ENCODE measurements around the gene PCNT.
"Not testable (repeated sequence)": the region's sequence is repeated elsewhere in the genome, so short reads cannot be mapped to it uniquely, and the experiment has no call there.

PCNT gene

DNA sequence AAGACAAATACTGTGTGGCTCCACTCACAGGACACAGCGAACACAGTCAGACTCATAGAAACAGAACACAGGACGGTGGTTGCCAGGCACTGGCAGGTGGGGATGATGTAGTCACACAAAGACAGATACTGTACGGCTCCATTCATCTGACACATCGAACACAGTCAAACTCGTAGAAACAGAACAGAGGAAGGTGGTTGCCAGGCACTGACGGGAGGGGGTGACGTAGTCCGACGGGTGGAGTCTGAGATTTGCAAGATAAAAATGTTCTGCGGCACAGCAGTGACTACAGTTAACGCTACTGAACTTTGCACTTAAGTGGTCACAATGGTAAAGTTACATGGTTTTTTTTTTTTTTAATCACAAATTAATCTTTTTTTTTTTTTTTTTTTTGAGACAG, 19.0 kb upstream of the PCNT start:
- DNase-seq: no peak

DNA sequence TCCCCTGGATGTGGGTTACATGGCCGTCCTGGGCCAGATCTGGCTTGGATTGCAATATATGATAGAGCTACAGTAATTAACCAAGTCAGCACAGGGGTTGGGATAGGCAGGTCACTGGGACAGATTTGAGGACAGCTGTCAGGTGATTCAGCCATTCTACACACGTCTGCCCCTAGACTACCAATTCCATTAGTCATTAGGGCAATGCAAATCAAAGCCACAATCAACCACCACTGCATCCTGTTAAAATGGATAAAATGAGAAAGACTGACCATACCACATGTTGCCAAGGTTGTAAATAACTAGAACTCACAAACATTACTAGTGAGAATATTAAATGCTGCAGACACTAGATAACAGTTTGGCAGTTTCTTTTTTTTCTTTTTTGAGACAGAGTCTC, 16.3 kb upstream of the PCNT start:
- DNase-seq: no peak

DNA sequence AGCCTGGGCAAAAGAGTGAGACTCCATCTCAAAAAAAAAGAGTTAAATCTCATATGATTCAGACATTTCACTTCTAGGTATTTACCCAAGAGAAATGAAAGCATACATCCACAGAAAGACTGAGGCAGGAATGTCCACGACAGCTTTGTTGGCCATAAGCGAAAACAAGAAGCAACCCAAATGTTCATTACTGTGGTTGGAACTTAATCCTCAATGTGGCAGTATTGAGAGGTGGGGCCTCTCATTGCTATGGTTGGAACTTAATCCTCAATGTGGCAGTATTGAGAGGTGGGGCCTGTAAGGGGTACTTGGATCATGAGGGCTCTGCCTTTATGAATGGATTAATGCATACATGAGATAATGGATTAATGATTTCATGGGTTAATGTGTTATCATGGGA, 15.5 kb upstream of the PCNT start:
- no peak for DNase-seq

DNA sequence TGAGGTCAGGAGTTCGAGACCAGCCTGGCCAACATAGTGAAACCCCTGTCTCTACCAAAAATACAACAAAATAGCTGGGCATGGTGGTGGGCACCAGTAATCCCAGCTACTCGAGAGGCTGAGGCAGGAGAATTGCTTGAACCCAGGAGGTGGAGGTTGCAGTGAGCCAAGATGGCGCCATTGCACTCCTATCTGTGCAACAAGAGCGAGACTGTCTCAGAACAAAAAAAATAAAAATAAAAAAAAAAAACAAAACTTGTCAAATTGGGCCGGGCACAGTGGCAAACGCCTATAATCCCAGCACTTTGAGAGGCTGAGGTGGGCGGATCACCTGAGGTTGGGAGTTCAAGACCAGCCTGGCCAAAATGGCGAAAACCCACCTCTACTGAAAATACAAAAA, 13.7 kb upstream of the PCNT start:
- not testable (repeated sequence) for DNase-seq

DNA sequence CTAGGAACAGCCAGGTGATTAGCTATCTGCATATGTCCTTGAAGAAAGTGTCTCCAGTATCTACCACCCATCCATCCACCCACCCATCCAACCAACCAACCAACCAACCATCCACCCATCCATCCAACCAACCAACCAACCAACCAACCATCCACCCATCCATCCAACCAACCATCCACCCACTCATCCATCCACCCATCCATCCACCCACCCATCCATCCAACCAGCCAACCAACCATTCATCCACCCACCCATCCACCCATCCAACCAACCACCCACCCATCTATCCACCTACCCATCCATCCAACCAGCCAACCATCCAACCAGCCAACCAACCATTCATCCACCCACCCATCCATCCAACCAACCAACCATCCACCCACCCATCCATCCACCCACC, 12.4 kb upstream of the PCNT start:
- no peak for DNase-seq

DNA sequence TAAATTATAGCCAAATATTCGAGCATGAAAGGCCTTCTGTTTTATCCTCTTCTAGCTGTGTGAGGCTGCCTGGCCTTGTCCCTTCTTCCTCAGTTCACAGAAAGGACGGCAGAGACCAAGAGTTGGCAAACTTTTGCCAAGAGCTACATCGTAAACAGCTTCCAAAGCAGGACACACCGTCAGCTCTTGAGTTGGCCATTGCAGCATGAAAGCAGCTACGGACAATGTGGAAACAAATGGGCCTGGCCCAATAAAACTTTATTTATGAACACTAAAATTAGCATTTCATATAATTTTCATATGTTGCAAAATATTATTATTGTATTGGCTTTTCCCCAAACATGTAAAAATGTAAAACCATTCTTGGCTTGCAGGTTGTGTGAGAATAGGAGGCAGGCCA, 11.0 kb upstream of the PCNT start:
- no peak for DNase-seq

DNA sequence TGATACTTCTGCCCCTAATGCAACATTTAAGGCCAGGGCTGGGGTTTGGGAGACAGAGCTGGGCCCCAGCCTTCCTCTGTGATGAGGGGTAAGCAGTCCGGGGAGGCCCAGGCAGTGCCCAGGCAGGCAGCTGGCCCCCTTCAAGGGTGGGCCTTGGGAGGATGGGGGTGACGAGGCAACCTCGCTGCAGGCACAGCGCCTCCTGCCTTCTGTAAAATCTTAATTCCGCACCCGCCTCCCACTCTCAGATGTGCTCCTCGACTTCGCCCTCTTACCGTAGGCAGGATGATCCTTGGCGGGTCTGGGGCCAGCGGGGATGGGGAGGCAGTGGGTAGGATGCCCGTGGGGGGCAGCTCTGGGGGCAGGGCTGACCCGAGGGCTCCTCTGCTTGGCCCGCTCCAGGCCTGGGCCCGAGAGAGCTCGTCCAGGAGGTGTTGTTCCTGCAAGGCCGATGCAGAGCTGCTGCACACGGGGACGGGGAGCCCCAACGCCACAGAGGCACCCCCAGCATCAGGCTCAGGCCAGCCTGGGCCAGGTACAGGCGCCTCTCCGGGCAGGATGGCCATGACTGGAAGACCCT, 9.4 kb upstream of the PCNT start:
- no peak for DNase-seq

DNA sequence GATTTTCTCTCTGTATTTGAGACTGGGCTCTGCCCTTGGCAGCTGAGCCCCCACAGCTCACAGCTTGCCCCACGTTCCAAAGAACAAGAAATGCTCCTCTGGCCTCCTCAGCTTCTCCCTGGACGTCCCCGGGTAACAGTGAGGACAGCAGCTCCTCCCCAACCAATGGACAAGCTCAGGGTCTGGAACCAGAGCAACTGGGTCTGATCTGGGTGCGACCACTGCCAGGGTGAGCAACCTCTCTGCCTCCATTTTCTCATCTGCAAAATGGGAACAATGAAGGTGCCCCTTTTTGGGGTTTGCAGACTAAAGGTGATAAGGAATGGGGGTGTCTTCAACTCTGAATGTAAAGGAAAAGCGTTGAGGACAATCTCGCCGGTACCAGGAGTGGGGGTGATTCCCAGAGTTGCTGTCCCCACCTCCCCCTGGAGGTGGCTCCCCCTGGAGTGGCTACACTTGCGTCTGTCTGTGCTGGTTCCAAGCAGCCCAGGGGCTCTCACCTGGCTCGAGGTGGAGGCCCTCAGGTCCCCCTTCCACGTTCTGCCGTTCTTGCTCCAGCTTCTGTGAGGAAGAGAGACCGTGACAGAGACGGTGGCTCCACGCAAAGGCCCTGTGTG, 7.1 kb upstream of the PCNT start:
- DNase-seq: no peak

DNA sequence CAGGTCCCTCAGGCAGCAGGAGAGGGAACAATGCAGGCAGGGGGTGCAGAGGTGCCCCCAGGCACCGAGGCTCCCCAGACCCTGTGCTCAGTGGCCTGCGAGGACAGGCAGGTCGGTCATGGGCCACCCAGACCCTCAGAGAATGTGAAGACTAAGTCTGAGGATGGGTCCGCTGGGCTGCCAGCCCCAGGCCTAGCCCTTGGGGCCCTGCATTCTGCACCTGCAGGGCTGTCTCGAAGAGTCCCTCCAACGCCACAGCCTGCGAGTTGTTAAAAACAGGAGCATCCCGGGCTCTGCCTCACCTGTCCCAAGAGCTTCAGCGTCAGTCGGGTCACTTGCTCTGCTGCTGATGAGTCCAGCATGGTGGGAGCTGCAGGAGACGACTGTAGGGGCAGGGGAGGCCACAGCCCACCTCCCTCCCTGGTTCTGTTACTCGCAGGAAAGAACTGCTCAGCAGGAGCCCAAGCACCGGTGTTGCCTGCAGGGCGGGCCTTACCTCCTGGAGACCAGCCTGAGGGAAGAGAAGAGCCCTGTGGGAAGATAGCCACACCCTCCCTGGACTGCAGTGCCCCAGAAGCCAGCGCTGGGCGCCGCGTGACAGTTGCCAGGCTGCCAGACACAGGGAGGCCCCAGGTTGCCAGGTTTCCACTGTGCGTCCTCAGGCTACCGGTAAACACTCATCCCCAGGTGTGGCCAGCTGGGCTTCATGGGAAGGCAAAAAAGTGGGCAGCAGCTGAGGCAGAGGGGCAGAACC, 6.1 kb upstream of the PCNT start:
- DNase-seq: peak; percentile 19

DNA sequence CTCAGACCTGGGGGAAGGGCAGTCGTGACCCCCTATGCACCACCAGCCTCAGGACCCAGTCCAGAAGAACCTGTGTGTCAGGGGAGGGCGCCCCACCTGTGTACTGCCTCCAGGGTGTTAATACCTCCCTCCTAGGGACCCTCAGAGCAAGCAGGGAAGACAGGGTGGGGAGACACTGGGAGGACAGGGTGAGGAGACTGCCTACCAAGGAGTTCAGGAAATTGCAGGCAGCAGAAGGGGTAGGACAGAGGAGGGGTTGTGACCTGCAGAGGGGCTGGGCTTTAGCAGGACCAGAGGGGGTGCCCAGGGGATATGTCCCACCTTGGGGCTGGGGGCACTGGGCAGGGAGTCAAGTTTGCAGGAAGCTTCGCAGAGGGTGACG, 5.5 kb upstream of the PCNT start:
- no peak for DNase-seq

DNA sequence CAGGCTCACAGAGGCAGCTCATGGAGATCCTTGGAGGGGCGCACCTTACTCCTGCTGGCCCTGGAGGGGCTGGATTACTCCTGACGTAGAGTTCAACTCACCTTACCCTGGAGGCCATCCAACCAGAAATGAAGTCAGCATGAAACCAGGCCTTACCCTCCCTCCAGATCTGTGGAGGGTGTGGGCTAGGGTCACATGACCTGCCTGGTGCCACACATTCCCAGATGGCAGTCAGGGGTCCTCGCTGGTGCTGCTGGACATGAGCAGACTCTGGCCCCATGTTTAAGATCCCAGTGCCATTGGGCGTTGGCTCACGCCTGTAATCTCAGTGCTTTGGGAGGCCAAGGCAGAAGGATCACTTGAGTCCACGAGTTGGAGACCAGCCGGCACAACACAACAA, 4.8 kb upstream of the PCNT start:
- no peak for DNase-seq

DNA sequence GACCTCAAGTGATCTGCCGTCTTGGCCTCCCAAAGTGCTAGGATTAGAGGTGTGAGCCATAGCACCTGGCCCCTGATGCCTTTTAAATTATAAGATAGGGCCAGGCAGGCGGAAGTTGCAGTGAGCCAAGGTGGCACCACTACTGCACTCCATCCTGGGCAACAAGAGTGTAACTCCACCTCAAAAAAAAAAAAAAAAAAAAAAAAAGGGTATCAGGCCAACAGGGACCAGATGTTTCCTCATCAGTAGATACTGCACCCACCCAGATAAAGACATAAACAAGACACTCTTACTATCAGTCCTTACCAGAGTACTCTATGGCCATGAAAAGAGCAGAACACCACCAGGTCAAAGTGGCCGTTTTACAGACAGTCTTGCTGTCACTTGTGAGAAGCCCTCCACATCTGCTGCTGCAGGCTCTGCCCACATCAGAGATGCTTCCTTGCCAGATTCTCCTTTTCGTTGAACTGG, 3.6 kb upstream of the PCNT start:
- DNase-seq: no peak

DNA sequence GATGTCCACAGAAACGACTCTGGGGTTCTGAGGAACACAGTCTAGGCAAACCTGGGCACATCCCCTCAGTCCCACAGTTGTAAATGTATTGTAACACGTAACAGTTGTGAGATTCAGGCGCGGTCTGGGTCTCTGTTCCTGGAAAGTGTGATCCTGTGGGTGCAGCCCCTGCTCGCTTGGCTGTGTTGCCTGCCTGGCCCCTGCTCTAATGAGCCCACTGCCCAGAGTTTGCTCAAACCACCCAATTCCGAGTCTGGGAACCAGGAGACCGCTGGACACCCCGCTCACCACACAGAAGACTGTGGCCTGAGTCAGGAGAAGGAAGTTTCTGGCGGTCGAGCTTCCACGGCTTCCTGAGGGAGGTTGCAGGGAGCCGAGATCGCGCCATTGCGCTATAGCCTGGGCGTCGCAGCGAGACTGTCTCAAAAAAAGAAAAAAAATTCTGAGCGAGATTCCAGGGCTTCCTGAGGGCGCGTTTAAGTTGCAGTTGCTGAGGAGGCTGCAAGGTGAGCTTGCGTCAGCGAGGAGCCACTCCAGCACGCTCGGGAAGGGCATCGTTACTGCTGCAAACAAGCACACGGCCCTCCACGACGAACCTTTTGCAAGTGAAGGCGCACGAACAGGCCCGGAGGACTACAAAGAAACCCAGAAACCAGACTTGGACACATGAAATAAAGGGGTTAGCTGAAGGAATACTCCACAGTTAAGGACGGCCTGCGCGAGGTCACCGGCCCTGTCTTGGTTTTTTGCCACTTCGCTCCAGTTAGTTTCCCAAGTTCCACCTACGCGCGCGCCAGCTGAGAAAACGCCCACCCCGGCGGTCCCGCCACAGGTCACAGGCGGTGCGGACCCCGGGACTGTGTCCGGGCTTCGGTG, 1.4 kb upstream of the PCNT start:
- no peak for DNase-seq

DNA sequence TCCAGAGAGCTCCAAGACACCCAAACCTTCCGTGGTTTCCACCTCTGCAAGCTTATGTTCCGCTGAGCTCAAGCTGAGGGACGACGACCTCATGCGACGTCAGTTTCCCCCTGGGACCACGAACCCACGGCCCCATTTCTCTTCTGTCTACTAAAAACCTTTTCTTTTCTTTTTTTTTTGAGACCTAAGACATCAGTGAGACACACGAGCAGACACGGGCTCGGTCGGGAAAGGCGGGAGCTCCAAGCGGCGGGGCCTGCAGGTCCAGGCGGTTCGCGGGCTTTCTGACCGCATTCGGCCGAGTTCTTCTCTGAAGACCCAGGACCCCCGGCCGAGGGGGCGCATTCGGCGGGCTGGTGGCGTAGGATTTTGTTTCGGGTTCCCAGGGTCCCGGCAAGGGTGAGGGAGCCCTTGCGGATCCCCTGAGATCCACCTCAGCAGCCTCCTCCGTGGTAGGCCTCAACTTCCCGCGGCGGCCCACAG, 688 bp upstream of the PCNT start:
- no peak for DNase-seq

DNA sequence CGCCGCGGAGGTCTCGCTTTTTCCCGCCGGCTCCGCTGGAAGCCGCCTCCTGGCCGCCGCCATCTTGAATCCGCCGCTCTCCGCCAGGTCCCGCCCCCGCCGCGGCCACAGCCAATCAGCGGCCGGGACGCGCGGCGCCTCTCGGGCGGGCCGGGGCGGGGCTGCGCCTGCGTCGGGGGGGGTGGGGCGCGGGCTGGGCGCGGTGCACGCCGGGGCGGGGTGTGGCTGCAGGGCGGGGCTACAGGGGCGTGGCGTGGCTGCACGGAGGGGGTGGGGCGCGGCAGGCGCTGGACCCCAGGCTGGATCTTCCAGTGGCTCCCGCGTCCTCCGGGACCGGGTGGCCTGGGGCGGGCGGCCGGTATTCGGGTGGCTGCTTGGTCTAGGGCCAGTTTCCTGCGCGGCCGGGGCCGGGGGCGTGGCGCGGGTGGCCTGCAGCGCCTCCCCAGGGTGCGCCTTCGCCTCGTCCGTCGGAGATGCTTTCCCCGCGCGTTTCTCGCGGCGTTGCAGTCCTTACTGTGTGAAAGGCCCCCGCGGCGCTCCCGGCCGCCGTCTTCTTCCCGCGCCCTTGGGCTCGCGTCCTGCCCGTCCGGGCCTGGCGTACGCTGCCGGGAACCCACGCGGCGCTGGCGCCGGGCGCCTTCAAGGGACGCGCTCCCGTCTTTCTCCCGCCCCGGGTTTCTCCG, 575 bp downstream of the PCNT start:
- DNase-seq: peak; percentile 70

DNA sequence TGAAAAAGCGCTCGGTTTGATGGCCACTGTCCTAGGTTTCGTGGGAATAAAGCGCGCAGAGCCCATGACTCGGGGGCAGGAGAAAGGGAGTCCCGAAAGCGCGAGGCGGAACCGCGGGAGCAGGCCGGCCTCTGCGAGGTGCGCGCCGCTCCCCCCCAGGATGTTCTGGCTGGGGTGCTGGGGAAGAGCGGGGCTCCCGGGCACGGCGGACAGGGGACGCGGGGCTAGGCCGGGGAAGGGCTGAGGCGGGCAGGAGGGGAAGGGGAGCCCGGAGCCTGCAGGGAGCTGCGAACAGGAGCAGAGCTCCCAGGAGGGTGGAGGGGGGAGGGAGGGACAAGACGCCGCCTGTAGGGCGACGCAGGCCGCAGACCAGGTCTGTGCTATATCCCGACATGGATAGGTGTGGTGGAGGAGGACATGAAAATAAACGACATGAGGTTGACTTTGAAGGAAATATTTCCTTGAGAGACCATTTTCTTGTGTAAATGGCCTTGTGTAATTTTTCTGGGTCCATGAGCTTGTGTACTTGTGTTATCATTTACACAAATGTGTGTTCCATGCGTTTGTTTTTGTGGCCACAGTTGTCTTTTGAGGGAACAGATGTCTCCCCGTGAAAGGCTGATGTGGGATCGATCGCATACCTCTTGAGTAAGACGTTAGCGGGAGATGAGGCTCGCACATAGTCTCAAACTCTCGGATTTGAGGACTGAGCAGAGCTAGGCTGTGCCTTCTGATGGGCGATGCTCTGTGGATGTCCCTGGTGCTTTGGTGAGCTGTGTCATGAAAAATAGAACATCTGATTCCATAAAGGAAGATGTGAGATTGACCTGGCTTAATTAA, 1.3 kb downstream of the PCNT start:
- peak; percentile 42 for DNase-seq

DNA sequence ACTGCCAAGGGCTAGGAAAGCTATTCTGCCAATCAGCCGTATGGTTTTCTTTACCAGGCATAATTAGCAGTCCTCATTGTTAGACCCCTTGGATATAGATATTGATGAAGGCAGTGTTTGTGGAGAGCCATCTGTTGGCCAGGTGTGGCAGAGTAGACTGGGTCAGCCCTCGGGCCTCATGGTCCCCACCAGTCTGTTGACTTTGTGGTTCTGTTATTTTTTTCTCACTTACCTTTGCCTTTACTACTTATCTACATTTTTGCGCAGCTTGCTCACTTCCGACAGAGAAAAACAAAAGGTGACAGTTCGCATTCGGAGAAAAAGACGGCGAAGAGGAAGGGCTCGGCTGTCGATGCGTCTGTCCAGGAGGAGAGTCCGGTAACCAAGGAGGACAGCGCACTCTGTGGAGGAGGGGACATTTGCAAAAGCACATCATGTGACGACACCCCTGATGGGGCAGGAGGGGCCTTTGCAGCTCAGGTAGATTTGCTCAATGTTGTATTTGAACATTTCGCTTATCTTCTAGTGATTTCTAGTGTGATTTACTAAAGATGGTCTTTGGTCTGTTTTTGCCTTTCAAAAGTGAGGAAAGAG, 2.3 kb downstream of the PCNT start:
- no peak for DNase-seq

DNA sequence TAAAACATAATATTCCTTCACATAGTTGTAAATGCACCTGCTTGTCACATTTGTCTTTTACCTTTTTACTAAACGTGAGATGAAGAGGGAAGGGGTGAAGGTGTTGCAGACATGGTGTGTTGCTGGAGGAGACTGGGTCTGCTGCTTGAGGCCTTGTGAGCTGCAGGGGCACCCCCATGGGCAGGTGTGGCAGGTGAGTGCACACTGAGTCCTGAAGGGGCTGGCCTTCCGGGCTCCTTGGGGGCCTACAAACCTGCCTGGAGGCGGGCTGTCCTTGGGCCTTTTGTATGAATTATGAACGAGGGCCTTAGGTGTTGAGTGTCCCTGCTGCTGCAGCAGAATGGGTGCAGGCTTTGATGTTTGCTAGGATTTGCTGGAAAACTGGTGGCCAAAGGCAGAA, 3.8 kb downstream of the PCNT start:
- no peak for DNase-seq

DNA sequence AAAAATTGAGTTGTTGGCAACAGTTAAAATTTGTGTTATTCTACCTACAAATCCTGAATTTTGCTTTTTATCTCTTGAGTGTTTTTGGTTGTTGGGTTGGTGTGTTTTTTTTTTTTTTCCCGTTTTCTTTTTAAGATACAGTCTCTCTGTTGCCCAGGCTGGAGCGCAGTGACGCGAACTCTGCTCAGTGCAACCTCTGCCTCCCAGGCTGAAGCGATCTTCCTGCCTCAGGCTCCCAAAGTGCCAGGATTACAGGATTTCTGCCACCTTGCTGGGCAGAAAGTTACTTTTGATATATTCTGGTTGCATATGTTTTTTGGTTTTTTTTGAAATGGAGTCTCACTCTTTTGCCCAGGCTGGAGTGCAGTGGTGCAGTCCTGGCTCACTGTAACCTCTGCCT, 4.2 kb downstream of the PCNT start:
- no peak for DNase-seq

DNA sequence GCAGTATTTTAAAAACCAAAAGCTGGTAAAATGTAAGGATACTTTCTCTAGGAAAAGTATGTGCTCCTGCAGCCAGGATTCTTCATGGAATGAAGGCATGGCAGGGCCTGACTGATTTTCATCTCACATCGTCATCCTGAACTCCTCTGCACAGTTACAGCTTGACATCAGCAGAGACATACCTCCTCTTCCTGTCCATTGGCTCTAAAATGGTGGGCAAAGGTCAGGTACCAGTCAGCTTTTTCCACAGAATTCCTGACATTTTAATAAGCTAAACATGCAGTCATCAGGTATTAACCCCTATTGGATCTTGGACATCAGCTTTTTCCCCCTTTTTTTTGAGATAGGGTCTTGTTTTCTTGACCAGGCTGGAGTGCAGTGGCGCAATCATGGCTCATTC, 5.8 kb downstream of the PCNT start:
- no peak for DNase-seq

DNA sequence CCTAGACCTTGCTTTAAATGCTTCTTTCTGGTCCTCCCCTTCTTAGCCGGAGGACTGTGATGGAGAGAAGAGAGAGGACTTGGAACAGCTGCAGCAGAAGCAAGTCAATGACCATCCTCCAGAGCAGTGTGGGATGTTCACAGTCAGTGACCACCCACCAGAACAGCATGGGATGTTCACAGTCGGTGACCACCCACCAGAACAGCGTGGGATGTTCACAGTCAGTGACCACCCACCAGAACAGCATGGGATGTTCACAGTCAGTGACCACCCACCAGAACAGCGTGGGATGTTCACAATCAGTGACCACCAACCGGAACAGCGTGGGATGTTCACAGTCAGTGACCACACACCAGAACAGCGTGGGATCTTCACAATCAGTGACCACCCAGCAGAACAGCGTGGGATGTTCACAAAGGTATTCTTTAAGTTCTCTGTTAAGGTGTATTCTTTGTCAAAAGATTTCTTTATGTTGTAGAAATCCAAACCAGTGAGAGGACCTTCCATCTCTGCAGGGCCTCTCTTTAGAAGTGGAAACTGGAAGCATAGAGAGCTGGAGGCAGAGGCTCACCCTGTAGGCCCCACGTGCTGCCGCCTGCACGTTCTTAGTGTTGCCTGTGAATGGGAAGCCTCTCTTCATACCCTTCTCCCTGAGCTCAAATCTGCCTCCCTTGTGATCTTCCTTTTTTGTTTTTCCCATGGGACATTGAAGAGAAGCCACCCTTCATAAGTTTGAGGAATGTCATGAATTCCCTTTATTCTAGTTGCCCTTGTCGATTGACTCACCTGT, 10.6 kb downstream of the PCNT start:
- DNase-seq: no peak

Measured in NCI-H1092 (cell line).